Measurements from ENCODE around the gene BAG3.

Gene BAG3

DNA sequence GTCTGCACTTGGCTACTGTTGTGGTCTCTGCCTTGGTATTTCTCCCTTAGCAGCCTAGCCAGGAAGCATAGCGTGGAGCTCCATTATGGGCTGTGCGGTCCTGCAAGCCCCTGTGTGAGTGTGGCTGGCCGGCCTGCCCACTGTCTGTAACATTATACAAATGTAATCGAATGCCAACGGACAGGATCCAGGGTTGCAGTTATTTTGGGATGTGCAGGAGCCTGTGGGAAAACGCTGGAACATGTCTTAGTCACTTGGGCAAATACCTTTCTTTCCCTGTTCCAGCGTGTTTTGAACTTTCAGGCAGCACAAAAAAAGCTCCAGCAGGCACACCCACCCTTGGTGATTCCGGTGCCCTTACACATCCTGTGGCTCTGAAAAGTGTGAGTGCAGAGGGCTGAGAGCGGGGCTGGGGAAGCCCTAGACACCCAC is 29.5 kb downstream of the BAG3 start:
- Histone ChIP-seq H3K4me1 (ENCODE audit: control insufficient read depth, insufficient read depth, low read length) (no peaks in the 10 kb centered on the region), H3K36me3 (ENCODE audit: control insufficient read depth in 2 of 2, insufficient read depth in 1 of 2, low read length in 2 of 2) (peaks cover 7 to 24% of the 10 kb centered on the region in 2 experiments), H3K4me3 (ENCODE audit: low read depth, low read length) (no peak overlapping the region), H3K9me3 (ENCODE audit: control insufficient read depth, insufficient read depth, low read depth, low read length) (no peaks in the 10 kb centered on the region), H3K27ac (ENCODE audit: extremely low read depth, low read depth, low read length) (no peak overlapping the region; the same call in 1 of the 2 replicates)
- CTCF ChIA-PET: interaction anchor here (0.6 kb wide), 1 partner anchor 370 kb away, joined by 3 read pairs; no protein-coding TSS in a partner anchor
- POLR2A ChIA-PET: interaction anchor here (0.6 to 1.6 kb wide), 3 partner anchors 10 to 455 kb away, joined by 3 to 4 read pairs (median 3); no protein-coding TSS in a partner anchor
- no peak for TF ChIP-seq ZFHX2 (tag by site-specific recombination; conservative IDR thresholded peaks at IDR 0.05)
- TF ChIP-seq, protein P1, sequence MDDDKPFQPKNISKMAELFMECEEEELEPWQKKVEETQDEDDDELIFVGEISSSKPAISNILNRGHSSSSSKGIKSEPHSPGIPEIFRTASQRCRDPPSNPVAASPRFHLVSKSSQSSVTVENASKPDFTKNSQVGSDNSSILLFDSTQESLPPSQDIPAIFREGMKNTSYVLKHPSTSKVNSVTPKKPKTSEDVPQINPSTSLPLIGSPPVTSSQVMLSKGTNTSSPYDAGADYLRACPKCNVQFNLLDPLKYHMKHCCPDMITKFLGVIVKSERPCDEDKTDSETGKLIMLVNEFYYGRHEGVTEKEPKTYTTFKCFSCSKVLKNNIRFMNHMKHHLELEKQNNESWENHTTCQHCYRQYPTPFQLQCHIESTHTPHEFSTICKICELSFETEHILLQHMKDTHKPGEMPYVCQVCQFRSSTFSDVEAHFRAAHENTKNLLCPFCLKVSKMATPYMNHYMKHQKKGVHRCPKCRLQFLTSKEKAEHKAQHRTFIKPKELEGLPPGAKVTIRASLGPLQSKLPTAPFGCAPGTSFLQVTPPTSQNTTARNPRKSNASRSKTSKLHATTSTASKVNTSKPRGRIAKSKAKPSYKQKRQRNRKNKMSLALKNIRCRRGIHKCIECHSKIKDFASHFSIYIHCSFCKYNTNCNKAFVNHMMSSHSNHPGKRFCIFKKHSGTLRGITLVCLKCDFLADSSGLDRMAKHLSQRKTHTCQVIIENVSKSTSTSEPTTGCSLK (tag by site-specific recombination; IDR thresholded peaks at IDR 0.05): no peak
- no peak for TF ChIP-seq YY2 (tag by site-specific recombination; IDR thresholded peaks at IDR 0.05)
- TF ChIP-seq ZNF10 (tag by site-specific recombination; IDR thresholded peaks at IDR 0.05): no peak
- TF ChIP-seq ZNF701 (tag by site-specific recombination; IDR thresholded peaks at IDR 0.05): no peak
- no peak for TF ChIP-seq ZNF239 (tag by site-specific recombination; IDR thresholded peaks at IDR 0.05)
- no peak for TF ChIP-seq KLF10 (tag by site-specific recombination; IDR thresholded peaks at IDR 0.05)
- no peak for TF ChIP-seq HOXC10 (CRISPR knock-in tag; IDR thresholded peaks at IDR 0.05)
- TF ChIP-seq ZFP3 (tag by site-specific recombination; IDR thresholded peaks at IDR 0.05; ENCODE audit: low read depth): no peak
- TF ChIP-seq ZNF366 (tag by site-specific recombination; conservative IDR thresholded peaks at IDR 0.05): no peak
- TF ChIP-seq, protein P2, sequence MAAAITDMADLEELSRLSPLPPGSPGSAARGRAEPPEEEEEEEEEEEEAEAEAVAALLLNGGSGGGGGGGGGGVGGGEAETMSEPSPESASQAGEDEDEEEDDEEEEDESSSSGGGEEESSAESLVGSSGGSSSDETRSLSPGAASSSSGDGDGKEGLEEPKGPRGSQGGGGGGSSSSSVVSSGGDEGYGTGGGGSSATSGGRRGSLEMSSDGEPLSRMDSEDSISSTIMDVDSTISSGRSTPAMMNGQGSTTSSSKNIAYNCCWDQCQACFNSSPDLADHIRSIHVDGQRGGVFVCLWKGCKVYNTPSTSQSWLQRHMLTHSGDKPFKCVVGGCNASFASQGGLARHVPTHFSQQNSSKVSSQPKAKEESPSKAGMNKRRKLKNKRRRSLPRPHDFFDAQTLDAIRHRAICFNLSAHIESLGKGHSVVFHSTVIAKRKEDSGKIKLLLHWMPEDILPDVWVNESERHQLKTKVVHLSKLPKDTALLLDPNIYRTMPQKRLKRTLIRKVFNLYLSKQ (tag by site-specific recombination; IDR thresholded peaks at IDR 0.05; ENCODE audit: borderline replicate concordance): no peak

DNA sequence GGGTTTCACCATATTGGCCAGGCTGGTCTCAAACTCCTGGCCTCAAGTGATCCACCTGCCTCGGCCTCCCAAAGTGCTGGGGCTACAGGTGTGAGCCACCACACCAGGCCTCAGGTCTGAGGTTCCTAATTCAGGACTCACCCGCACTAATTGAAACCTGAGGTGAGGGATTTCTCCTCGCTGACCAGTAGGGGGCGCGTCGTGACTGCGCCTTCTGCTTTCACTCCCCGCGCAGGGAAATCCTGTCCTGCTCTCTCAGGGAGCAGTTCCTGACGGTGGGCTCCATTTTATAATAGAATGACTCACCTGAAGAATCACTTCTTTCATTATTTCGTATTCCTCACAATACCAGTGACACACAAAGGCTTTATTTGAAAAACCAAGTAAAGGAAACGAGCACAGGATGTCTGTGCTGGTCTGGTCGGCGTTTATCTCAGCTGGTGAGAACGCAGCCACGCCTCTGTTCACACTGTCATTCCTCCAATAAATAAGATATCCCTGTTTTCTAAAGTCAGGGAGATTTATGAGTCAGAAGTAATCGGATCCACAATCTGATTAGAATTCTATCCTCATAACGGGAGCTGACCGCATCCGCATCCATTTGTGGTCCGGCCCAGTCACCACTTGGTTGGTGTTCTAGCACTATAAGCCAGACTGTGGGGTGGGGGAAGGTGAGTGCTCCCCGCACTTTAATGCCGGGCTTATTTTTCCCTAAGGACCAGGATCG is 35.4 kb downstream of the BAG3 start:
- ChIA-PET POLR2A (interaction anchor here (1.8 kb wide), 1 partner anchor 39 kb away, joined by 12 read pairs; the partner anchor contains the start of gene INPP5F), CTCF (interaction anchor here (0.6 to 3.3 kb wide), 28 partner anchors 9 to 535 kb away, joined by 3 to 23 read pairs (median 5); no protein-coding TSS in a partner anchor)
- peak overlapping the region; percentile 12 for H3K4me3 ChIP-seq (ENCODE audit: low read depth, low read length)
- no peaks in the 10 kb centered on the region for H3K36me3 ChIP-seq (ENCODE audit: control insufficient read depth in 2 of 2, insufficient read depth in 1 of 2, low read length in 2 of 2)
- H3K4me1 ChIP-seq (ENCODE audit: control insufficient read depth, insufficient read depth, low read length): no peaks in the 10 kb centered on the region
- no peaks in the 10 kb centered on the region for H3K9me3 ChIP-seq (ENCODE audit: control insufficient read depth, insufficient read depth, low read depth, low read length)
- H3K27ac ChIP-seq (ENCODE audit: extremely low read depth, low read depth, low read length): peak overlapping the region; percentile 51; the same call in 1 of the 2 replicates
- TF ChIP-seq KLF10 (tag by site-specific recombination; IDR thresholded peaks at IDR 0.05) (peak; percentile 52; the same call in 1 of the 2 replicates), BCL11B (tag by site-specific recombination; IDR thresholded peaks at IDR 0.05; ENCODE audit: low read depth) (no peak), ZNF112 (tag by site-specific recombination; IDR thresholded peaks at IDR 0.05) (no peak), ZEB2 (tag by site-specific recombination; IDR thresholded peaks at IDR 0.05) (peak; percentile 88; the same call in 1 of the 2 replicates), ZNF501 (tag by site-specific recombination; IDR thresholded peaks at IDR 0.05) (peak; percentile 76; the same call in 1 of the 2 replicates), KLF1 (tag by site-specific recombination; IDR thresholded peaks at IDR 0.05) (peak; percentile 33; the same call in 1 of the 2 replicates), ZNF266 (tag by site-specific recombination; IDR thresholded peaks at IDR 0.05; ENCODE audit: low read depth) (no peak), TRIM28 (IDR thresholded peaks at IDR 0.05; ENCODE audit: borderline replicate concordance, low read length) (no peak), ZNF600 (tag by site-specific recombination; IDR thresholded peaks at IDR 0.05) (peak; percentile 86; the same call in 1 of the 2 replicates), ZBTB1 (tag by site-specific recombination; IDR thresholded peaks at IDR 0.05) (no peak), KLF9 (tag by site-specific recombination; IDR thresholded peaks at IDR 0.05; ENCODE audit: low read depth) (peak; percentile 60; the same call in 1 of the 2 replicates), ZNF324 (tag by site-specific recombination; IDR thresholded peaks at IDR 0.05) (0 out of 2 replicates have a peak, but pooled peaks have one; percentile 49), GFI1B (tag by site-specific recombination; IDR thresholded peaks at IDR 0.05) (0 out of 2 replicates have a peak, but pooled peaks have one; percentile 33), ZSCAN23 (tag by site-specific recombination; IDR thresholded peaks at IDR 0.05) (no peak), ZNF132 (tag by site-specific recombination; IDR thresholded peaks at IDR 0.05; ENCODE audit: borderline replicate concordance) (no peak), ZNF777 (tag by site-specific recombination; IDR thresholded peaks at IDR 0.05; ENCODE audit: borderline replicate concordance) (no peak), ZNF664 (tag by site-specific recombination; IDR thresholded peaks at IDR 0.05) (no peak)
- TF ChIP-seq, protein P3, sequence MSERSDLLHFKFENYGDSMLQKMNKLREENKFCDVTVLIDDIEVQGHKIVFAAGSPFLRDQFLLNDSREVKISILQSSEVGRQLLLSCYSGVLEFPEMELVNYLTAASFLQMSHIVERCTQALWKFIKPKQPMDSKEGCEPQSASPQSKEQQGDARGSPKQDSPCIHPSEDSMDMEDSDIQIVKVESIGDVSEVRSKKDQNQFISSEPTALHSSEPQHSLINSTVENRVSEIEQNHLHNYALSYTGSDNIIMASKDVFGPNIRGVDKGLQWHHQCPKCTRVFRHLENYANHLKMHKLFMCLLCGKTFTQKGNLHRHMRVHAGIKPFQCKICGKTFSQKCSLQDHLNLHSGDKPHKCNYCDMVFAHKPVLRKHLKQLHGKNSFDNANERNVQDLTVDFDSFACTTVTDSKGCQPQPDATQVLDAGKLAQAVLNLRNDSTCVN (tag by site-specific recombination; optimal IDR thresholded peaks at IDR 0.05): peak; percentile 39
- TF ChIP-seq, protein P4, sequence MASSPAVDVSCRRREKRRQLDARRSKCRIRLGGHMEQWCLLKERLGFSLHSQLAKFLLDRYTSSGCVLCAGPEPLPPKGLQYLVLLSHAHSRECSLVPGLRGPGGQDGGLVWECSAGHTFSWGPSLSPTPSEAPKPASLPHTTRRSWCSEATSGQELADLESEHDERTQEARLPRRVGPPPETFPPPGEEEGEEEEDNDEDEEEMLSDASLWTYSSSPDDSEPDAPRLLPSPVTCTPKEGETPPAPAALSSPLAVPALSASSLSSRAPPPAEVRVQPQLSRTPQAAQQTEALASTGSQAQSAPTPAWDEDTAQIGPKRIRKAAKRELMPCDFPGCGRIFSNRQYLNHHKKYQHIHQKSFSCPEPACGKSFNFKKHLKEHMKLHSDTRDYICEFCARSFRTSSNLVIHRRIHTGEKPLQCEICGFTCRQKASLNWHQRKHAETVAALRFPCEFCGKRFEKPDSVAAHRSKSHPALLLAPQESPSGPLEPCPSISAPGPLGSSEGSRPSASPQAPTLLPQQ (tag by site-specific recombination; IDR thresholded peaks at IDR 0.05): peak; percentile 72

Data from HEK293 (cell line).